Testis (tissue), 2 donors: ENCODE results near the gene UBE2QL1.

ENCODE experiments used
- CTCF ChIP-seq, 3 experiments: fragments of 450-650 bp in 2 of 3; fragments of 200-600 bp in 1 of 3; sonication (generic) in 1 of 3; IDR thresholded peaks; one replicate each; pipeline ENCODE4 v1.5.1; 2016 to 2019; ENCODE audit warnings: antibody characterized with exemption in 3 of 3, mild to moderate bottlenecking in 2 of 3, moderate library complexity in 1 of 3
- POLR2A ChIP-seq: fragments of 450-650 bp; IDR thresholded peaks from one replicate; pipeline ENCODE4 v1.6.1; 2017; ENCODE audit warnings: antibody characterized with exemption, mild to moderate bottlenecking, moderate library complexity

DNA sequence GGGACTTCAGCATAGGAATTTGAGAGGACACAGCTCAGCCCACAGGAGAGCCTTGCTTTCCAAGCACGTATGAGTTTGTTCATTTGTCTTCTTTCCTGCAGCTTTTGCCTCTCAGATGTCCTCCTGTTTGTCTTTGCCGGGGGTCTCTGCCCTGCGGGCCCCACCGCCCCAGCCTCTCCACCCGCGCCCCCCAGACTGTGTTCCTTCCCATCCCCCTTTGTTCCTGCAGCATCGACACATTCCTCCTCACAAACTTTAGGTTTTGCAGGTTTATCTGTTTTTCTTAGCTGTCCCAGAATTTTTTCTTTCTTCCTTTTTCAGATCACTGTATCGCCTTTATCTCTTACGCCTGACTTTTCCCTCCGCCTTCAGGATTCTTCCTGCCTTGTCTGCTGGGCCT lies 18.9 kb downstream of the UBE2QL1 start:
- no peak for TF ChIP-seq CTCF (IDR thresholded peaks at IDR 0.05)
- no peak for TF ChIP-seq POLR2A
